A549 (cell line): ENCODE results near the gene GABARAP. TPM values are rescaled to one million over a fixed set of nuclear protein-coding genes. Genes with fewer than 3 reads are reported as not detected.
A peak's percentile ranks its signal among the peaks of the same experiment; 100 is the strongest.

Source experiments
- ATAC-seq, 2 experiments: fragments of 200-7000 bp in 1 of 2; fragments of >200 bp in 1 of 2; cut with Nextera tagmentation in 1 of 2; cut with Tn5 transposase in 1 of 2; 3 replicates each; pipeline versions ENCODE4 v1.8.0 to v1.9.1; 2018 to 2020; ENCODE audit warnings: mild to moderate bottlenecking in 1 of 2, moderate library complexity in 1 of 2
- CTCF ChIA-PET: fragments of 300-600 bp; sonication (Branson Sonifier 250); formaldehyde crosslinking; extraction: SDS; loops from one replicate; lab custom pipeline; 2021; ENCODE audit warnings: antibody characterized with exemption, inconsistent platforms; lab: Yijun Ruan, JAX
- POLR2A ChIA-PET: fragments of 350-600 bp; formaldehyde crosslinking; extraction: SDS; loops from one replicate; lab custom pipeline; 2021; ENCODE audit warnings: antibody characterized with exemption, inconsistent platforms; lab: Yijun Ruan, JAX
- DNase-seq, 2 experiments: peaks; one replicate each; pipeline versions ENCODE4 v3.0.0 to v3.0.0-alpha.2; 2011 to 2016; ENCODE audit warnings: low read depth in 1 of 2, low spot score in 1 of 2
- FAIRE-seq: peaks from 2 replicates; lab custom pipeline; 2011; peaks lifted over from hg19 to GRCh38; lab: Jason Lieb, UNC
- H3K27ac ChIP-seq, 2 experiments: fragments of >200 bp; sonication (Bioruptor Twin); formaldehyde crosslinking; 3 replicates each; pipeline ENCODE4 v1.5.1; 2016 to 2017
- H3K4me1 ChIP-seq: fragments of >200 bp; sonication (Bioruptor Twin); formaldehyde crosslinking; 3 replicates; pipeline ENCODE4 v1.6.1; 2016
- H3K4me2 ChIP-seq: fragments of >200 bp; sonication (Bioruptor Twin); formaldehyde crosslinking; 3 replicates; pipeline ENCODE4 v1.6.1; 2016
- H3K4me3 ChIP-seq: fragments of >200 bp; sonication (Bioruptor Twin); formaldehyde crosslinking; 3 replicates; pipeline ENCODE4 v1.5.1; 2016
- H3K9me3 ChIP-seq: fragments of >200 bp; sonication (Bioruptor Twin); formaldehyde crosslinking; 3 replicates; pipeline ENCODE4 v1.6.1; 2016
- CHD2 ChIP-seq: fragments of 150-350 bp; IDR thresholded peaks from 2 replicates; pipeline ENCODE4 v1.6.1; 2014; ENCODE audit warnings: low read length; ENCODE audit not compliant: partially characterized antibody
- CHD4 ChIP-seq: fragments of 200-600 bp; sonication (generic); IDR thresholded peaks from 2 replicates; pipeline ENCODE4 v1.6.1; 2016; ENCODE audit warnings: antibody characterized with exemption, mild to moderate bottlenecking, borderline replicate concordance
- EHMT2 ChIP-seq: fragments of 200-600 bp; sonication (generic); IDR thresholded peaks from 2 replicates; pipeline ENCODE4 v1.6.1; 2016; ENCODE audit warnings: antibody characterized with exemption, low read depth, mild to moderate bottlenecking, moderate library complexity
- EP300 ChIP-seq, 2 experiments: fragments of >200 bp; sonication (Bioruptor Twin); formaldehyde crosslinking; IDR thresholded peaks; 2 replicates in 1 of 2; 3 replicates in 1 of 2; pipeline ENCODE4 v1.6.1; 2016 to 2017
- FOSL2 ChIP-seq, 2 experiments: fragments of 450-650 bp in 1 of 2; fragments of >200 bp in 1 of 2; sonication (Bioruptor Twin) in 1 of 2; formaldehyde crosslinking; IDR thresholded peaks; 2 replicates each; pipeline versions ENCODE4 v1.5.0 to v1.6.1; 2016 to 2020; ENCODE audit warnings: mild to moderate bottlenecking in 1 of 2, moderate library complexity in 1 of 2
- GATA3 ChIP-seq: IDR thresholded peaks from 2 replicates; pipeline ENCODE4 v1.6.1; 2012; ENCODE audit warnings: borderline replicate concordance
- MYC ChIP-seq: IDR thresholded peaks from 2 replicates; pipeline ENCODE4 v1.6.1; 2012; ENCODE audit warnings: mild to moderate bottlenecking, inconsistent platforms, low read length, improper control_type of control experiment, borderline replicate concordance
- NPAS2 ChIP-seq: fragments of 250-450 bp; sonication (Bioruptor Pico); IDR thresholded peaks from 2 replicates; pipeline ENCODE4 v1.8.0; 2022; ENCODE audit warnings: mild to moderate bottlenecking, moderate library complexity, borderline replicate concordance
- PHF8 ChIP-seq: fragments of 200-600 bp; sonication (generic); IDR thresholded peaks from 2 replicates; pipeline ENCODE4 v1.6.1; 2016; ENCODE audit warnings: low read depth, mild to moderate bottlenecking, antibody characterized with exemption, moderate library complexity, borderline replicate concordance
- RNF2 ChIP-seq: fragments of 200-600 bp; sonication (generic); IDR thresholded peaks from 2 replicates; pipeline ENCODE4 v1.6.1; 2016; ENCODE audit warnings: low read depth, mild to moderate bottlenecking, antibody characterized with exemption, moderate library complexity, borderline replicate concordance
- SMC3 ChIP-seq: fragments of >200 bp; sonication (Bioruptor Twin); formaldehyde crosslinking; IDR thresholded peaks from 3 replicates; pipeline ENCODE4 v1.6.1; 2018; ENCODE audit warnings: inconsistent platforms
- TFCP2L1 ChIP-seq: fragments of 250-450 bp; sonication (Bioruptor Pico); IDR thresholded peaks from 2 replicates; pipeline ENCODE4 v1.5.0; 2021; ENCODE audit warnings: mild to moderate bottlenecking
- ZSCAN20 ChIP-seq: fragments of 250-450 bp; sonication (Bioruptor Pico); IDR thresholded peaks from 2 replicates; pipeline ENCODE4 v1.8.0; 2022; ENCODE audit warnings: mild to moderate bottlenecking, moderate library complexity
- WGBS: methylation state at CpG from one replicate; pipeline ENCODE4 v1.1.6; 2017; ENCODE audit errors: missing lambda C conversion rate; 5-methylcytosine and 5-hydroxymethylcytosine counted together
- polyA plus RNA-seq, 4 experiments: library from polyadenylated mRNA; depleted of rRNA in 3 of 4; stranded (reverse); fragments of >200 nt; fragmentation: RNase III in 1 of 4; extraction: RNeasy Plus Mini Kit Qiagen cat#74134 plus additional on column Dnase treatment in 1 of 4; gene quantifications; 2 replicates in 3 of 4; 3 replicates in 1 of 4; pipeline ENCODE4 v1.2.3, GENCODE V29; 2011 to 2017
- TF ChIP-seq, protein P1 (sequence below): fragments of 200-600 bp; sonication (generic); IDR thresholded peaks from 2 replicates; pipeline ENCODE4 v1.6.1; 2016; ENCODE audit warnings: antibody characterized with exemption, mild to moderate bottlenecking, moderate library complexity
- TF ChIP-seq, protein P2 (sequence below): fragments of 450-650 bp; IDR thresholded peaks from 2 replicates; pipeline ENCODE4 v1.6.1; 2014; ENCODE audit warnings: antibody characterized with exemption
- TF ChIP-seq, protein P3 (sequence below): IDR thresholded peaks from 2 replicates; pipeline ENCODE4 v1.6.1; 2012; ENCODE audit warnings: low read depth, borderline replicate concordance
- TF ChIP-seq, protein P4 (sequence below): IDR thresholded peaks from 2 replicates; pipeline ENCODE4 v1.6.1; 2012
- TF ChIP-seq, protein P5 (sequence below): IDR thresholded peaks from 2 replicates; pipeline ENCODE4 v1.6.1; 2012
- TF ChIP-seq, protein P6 (sequence below): fragments of 250-450 bp; sonication (Bioruptor Pico); IDR thresholded peaks from 2 replicates; pipeline ENCODE4 v1.5.0; 2020; ENCODE audit warnings: low read depth, mild to moderate bottlenecking, moderate library complexity
- TF ChIP-seq, protein P7 (sequence below): fragments of >200 bp; sonication (Bioruptor Twin); formaldehyde crosslinking; IDR thresholded peaks from 3 replicates; pipeline ENCODE4 v1.5.1; 2016

Gene GABARAP
- polyA plus RNA-seq, 2 of the 4 experiments (the other 2 are of a cell fraction): 399 to 504 TPM

DNA sequence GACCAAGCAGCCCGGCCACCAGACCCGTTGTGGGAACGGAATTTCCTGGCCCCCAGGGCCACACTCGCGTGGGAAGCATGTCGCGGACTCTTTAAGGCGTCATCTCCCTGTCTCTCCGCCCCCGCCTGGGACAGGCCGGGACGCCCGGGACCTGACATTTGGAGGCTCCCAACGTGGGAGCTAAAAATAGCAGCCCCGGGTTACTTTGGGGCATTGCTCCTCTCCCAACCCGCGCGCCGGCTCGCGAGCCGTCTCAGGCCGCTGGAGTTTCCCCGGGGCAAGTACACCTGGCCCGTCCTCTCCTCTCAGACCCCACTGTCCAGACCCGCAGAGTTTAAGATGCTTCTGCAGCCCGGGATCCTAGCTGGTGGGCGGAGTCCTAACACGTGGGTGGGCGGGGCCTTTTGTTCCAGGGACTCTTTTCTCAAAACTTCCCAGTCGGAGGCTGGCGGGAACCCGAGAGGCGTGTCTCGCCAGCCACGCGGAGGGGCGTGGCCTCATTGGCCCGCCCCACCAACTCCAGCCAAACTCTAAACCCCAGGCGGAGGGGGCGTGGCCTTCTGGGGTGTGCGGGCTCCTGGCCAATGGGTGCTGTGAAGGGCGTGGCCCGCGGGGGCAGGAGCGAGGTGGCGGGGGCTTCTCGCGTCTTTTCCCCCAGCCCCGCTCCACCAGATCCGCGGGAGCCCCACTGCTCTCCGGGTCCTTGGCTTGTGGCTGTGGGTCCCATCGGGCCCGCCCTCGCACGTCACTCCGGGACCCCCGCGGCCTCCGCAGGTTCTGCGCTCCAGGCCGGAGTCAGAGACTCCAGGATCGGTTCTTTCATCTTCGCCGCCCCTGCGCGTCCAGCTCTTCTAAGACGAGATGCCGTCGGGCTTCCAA, 39.1 kb upstream of the GABARAP start, which contains the start of gene SLC2A4:
TSS of gene SLC2A4 (plus strand) at position 645 of the 879 bp plus-strand sequence. CDS start at position 862, 217 bp downstream.
- ATAC-seq (peak; percentile 61 to 82), DNase-seq (peak; percentile 98 to 99), FAIRE-seq (peak; percentile 67)
- no peaks in the 10 kb centered on the region for H3K9me3 ChIP-seq
- ChIA-PET CTCF (interaction anchor here (0.5 to 13.5 kb wide), 33 partner anchors 10 to 929 kb away, joined by 3 to 446 read pairs (median 4); partner anchors contain the start of genes ACADVL, AURKB, DLG4 and GABARAP), POLR2A (interaction anchor here (0.6 to 1.2 kb wide), 8 partner anchors 12 to 106 kb away, joined by 3 to 11 read pairs (median 4); partner anchors contain the start of gene CTDNEP1)
- peak within 1 kb of the TSS; percentile 95 for H3K4me2 ChIP-seq
- TF ChIP-seq FOSL2 (IDR thresholded peaks at IDR 0.05): no peak
- TF ChIP-seq FOSL2 (CRISPR knock-in tag; IDR thresholded peaks at IDR 0.05): 0 out of 2 replicates have a peak, but pooled peaks have one; percentile 3
- TF ChIP-seq CHD2: peak; percentile 50
- TF ChIP-seq NPAS2 (CRISPR knock-in tag): no peak
- TF ChIP-seq, protein P1, sequence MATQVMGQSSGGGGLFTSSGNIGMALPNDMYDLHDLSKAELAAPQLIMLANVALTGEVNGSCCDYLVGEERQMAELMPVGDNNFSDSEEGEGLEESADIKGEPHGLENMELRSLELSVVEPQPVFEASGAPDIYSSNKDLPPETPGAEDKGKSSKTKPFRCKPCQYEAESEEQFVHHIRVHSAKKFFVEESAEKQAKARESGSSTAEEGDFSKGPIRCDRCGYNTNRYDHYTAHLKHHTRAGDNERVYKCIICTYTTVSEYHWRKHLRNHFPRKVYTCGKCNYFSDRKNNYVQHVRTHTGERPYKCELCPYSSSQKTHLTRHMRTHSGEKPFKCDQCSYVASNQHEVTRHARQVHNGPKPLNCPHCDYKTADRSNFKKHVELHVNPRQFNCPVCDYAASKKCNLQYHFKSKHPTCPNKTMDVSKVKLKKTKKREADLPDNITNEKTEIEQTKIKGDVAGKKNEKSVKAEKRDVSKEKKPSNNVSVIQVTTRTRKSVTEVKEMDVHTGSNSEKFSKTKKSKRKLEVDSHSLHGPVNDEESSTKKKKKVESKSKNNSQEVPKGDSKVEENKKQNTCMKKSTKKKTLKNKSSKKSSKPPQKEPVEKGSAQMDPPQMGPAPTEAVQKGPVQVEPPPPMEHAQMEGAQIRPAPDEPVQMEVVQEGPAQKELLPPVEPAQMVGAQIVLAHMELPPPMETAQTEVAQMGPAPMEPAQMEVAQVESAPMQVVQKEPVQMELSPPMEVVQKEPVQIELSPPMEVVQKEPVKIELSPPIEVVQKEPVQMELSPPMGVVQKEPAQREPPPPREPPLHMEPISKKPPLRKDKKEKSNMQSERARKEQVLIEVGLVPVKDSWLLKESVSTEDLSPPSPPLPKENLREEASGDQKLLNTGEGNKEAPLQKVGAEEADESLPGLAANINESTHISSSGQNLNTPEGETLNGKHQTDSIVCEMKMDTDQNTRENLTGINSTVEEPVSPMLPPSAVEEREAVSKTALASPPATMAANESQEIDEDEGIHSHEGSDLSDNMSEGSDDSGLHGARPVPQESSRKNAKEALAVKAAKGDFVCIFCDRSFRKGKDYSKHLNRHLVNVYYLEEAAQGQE: peak; percentile 44; the same call in 1 of the 2 replicates
- 0 out of 2 replicates have a peak, but pooled peaks have one; percentile 66 for TF ChIP-seq TFCP2L1
- TF ChIP-seq, protein P2, sequence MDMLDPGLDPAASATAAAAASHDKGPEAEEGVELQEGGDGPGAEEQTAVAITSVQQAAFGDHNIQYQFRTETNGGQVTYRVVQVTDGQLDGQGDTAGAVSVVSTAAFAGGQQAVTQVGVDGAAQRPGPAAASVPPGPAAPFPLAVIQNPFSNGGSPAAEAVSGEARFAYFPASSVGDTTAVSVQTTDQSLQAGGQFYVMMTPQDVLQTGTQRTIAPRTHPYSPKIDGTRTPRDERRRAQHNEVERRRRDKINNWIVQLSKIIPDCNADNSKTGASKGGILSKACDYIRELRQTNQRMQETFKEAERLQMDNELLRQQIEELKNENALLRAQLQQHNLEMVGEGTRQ: peak; percentile 59
- no peak for TF ChIP-seq CHD4
- TF ChIP-seq, protein P3, sequence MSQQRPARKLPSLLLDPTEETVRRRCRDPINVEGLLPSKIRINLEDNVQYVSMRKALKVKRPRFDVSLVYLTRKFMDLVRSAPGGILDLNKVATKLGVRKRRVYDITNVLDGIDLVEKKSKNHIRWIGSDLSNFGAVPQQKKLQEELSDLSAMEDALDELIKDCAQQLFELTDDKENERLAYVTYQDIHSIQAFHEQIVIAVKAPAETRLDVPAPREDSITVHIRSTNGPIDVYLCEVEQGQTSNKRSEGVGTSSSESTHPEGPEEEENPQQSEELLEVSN: peak; percentile 92
- peak; percentile 97; the same call in 1 of the 2 replicates for TF ChIP-seq MYC
- TF ChIP-seq GATA3: peak; percentile 3; the same call in 1 of the 2 replicates
- TF ChIP-seq, protein P4, sequence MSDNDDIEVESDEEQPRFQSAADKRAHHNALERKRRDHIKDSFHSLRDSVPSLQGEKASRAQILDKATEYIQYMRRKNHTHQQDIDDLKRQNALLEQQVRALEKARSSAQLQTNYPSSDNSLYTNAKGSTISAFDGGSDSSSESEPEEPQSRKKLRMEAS: peak; percentile 90
- peak within 1 kb of the TSS; percentile 47 to 74 for H3K27ac ChIP-seq
- 2% methylated on average over 45 of the region's 71 CpGs for WGBS
- peak within 1 kb of the TSS; percentile 46 for H3K4me3 ChIP-seq
- peaks cover 11% of the 10 kb centered on the region for H3K4me1 ChIP-seq

DNA sequence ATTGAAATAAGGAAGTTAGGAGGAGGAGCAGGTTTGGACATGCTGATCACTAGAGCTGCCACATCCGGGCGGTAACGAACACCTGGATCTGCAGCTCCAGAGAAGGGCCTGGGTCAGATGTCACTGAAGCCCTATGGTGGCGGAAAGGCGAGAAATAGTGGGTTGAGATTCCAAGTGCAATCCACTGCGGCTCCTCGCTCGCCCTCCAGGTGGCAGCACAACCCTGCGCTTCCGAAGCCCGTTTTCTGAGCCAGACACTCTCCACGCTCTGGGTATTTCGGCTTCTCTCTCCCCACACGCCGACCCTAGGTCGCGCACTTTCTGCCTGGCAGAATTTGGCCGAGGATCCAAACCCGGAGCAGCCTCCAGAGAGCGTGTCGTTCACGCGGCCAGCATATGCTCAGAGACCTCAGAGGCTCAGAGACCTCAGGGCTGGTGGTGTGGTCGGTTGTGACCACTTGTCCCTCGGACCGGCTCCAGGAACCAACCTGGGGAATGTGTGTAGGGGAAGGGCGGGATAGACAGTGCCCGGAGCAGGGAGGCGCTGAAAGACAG, 38.3 kb upstream of the GABARAP start:
- WGBS: 2% methylated on average over 29 of the region's 29 CpGs
- DNase-seq: peak; percentile 90 to 96
- H3K4me1 ChIP-seq: peaks cover 11% of the 10 kb centered on the region
- peak overlapping the region; percentile 46 for H3K4me3 ChIP-seq
- peak; percentile 95 for FAIRE-seq
- POLR2A ChIA-PET: interaction anchor here (1.0 to 1.2 kb wide), 6 partner anchors 12 to 60 kb away, joined by 3 to 5 read pairs (median 3); partner anchors contain the start of gene CTDNEP1
- peak; percentile 80 to 88 for ATAC-seq
- CTCF ChIA-PET: interaction anchor here (0.5 to 13.5 kb wide), 46 partner anchors 10 to 930 kb away, joined by 3 to 446 read pairs (median 4); partner anchors contain the start of genes ACADVL, AURKB, CTDNEP1 and DLG4
- H3K4me2 ChIP-seq: peak overlapping the region; percentile 95
- no peaks in the 10 kb centered on the region for H3K9me3 ChIP-seq
- H3K27ac ChIP-seq: peak overlapping the region; percentile 47 to 74
- no peak for TF ChIP-seq EP300 (IDR thresholded peaks at IDR 0.05)
- peak; percentile 98 for TF ChIP-seq SMC3
- TF ChIP-seq PHF8: no peak
- TF ChIP-seq MYC: 0 out of 2 replicates have a peak, but pooled peaks have one; percentile 56
- TF ChIP-seq, protein P5, sequence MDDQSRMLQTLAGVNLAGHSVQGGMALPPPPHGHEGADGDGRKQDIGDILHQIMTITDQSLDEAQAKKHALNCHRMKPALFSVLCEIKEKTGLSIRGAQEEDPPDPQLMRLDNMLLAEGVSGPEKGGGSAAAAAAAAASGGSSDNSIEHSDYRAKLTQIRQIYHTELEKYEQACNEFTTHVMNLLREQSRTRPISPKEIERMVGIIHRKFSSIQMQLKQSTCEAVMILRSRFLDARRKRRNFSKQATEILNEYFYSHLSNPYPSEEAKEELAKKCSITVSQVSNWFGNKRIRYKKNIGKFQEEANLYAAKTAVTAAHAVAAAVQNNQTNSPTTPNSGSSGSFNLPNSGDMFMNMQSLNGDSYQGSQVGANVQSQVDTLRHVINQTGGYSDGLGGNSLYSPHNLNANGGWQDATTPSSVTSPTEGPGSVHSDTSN: no peak
- TF ChIP-seq FOSL2 (IDR thresholded peaks at IDR 0.05): no peak
- TF ChIP-seq FOSL2 (CRISPR knock-in tag; IDR thresholded peaks at IDR 0.05): no peak
- TF ChIP-seq GATA3: peak; percentile 37; the same call in 1 of the 2 replicates
- TF ChIP-seq, protein P6, sequence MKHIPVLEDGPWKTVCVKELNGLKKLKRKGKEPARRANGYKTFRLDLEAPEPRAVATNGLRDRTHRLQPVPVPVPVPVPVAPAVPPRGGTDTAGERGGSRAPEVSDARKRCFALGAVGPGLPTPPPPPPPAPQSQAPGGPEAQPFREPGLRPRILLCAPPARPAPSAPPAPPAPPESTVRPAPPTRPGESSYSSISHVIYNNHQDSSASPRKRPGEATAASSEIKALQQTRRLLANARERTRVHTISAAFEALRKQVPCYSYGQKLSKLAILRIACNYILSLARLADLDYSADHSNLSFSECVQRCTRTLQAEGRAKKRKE (CRISPR knock-in tag): no peak
- TF ChIP-seq, protein P4: peak; percentile 84; the same call in 1 of the 2 replicates
- no peak for TF ChIP-seq TFCP2L1
- TF ChIP-seq, protein P7, sequence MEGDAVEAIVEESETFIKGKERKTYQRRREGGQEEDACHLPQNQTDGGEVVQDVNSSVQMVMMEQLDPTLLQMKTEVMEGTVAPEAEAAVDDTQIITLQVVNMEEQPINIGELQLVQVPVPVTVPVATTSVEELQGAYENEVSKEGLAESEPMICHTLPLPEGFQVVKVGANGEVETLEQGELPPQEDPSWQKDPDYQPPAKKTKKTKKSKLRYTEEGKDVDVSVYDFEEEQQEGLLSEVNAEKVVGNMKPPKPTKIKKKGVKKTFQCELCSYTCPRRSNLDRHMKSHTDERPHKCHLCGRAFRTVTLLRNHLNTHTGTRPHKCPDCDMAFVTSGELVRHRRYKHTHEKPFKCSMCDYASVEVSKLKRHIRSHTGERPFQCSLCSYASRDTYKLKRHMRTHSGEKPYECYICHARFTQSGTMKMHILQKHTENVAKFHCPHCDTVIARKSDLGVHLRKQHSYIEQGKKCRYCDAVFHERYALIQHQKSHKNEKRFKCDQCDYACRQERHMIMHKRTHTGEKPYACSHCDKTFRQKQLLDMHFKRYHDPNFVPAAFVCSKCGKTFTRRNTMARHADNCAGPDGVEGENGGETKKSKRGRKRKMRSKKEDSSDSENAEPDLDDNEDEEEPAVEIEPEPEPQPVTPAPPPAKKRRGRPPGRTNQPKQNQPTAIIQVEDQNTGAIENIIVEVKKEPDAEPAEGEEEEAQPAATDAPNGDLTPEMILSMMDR: peak; percentile 97
- no peak for TF ChIP-seq ZSCAN20
- no peak for TF ChIP-seq EHMT2
- no peak for TF ChIP-seq RNF2
